A673 (cell line): ENCODE data around the gene SLX4IP. TPM values are rescaled to one million over a fixed set of nuclear protein-coding genes. Genes with fewer than 3 reads are reported as not detected.

Source experiments
- BruUV-seq: library from RNA; stranded (reverse); fragments of 400-500 nt; replicated peaks from 2 replicates; lab custom pipeline; 2021; lab: Mats Ljungman, UMichigan
- CTCF ChIA-PET: fragments of 300-600 bp; sonication (Branson Sonifier 250); formaldehyde crosslinking; loops from one replicate; lab custom pipeline; 2022; ENCODE audit warnings: antibody characterized with exemption; lab: Charles Lee
- POLR2A ChIA-PET: fragments of 300-600 bp; sonication (Branson Sonifier 250); formaldehyde crosslinking; loops from one replicate; lab custom pipeline; 2022; ENCODE audit warnings: antibody characterized with exemption; ENCODE audit not compliant: low non-redundant PET; lab: Charles Lee
- DNase-seq: peaks from one replicate; pipeline ENCODE4 v3.0.0-alpha.2; 2015; ENCODE audit warnings: low spot score
- H3K27ac ChIP-seq: fragments of 200-600 bp; sonication (generic); 2 replicates; pipeline ENCODE4 v1.5.1; 2016; ENCODE audit warnings: mixed run types, low read depth, mild to moderate bottlenecking, mixed read lengths, antibody characterized with exemption, low read length; ENCODE audit not compliant: poor library complexity, severe bottlenecking
- H3K27me3 ChIP-seq: fragments of 200-600 bp; sonication (generic); replicated peaks from 2 replicates; pipeline ENCODE4 v1.6.1; 2017; ENCODE audit warnings: mixed run types, low read depth, mild to moderate bottlenecking, mixed read lengths, antibody characterized with exemption, low read length; ENCODE audit not compliant: insufficient read depth, poor library complexity
- H3K36me3 ChIP-seq: fragments of 200-600 bp; sonication (generic); 2 replicates; pipeline ENCODE4 v1.6.1; 2016; ENCODE audit warnings: mixed run types, mild to moderate bottlenecking, mixed read lengths, antibody characterized with exemption, low read length; ENCODE audit not compliant: insufficient read depth, poor library complexity, severe bottlenecking
- H3K4me1 ChIP-seq: fragments of 200-600 bp; sonication (generic); 2 replicates; pipeline ENCODE4 v1.6.1; 2017; ENCODE audit warnings: mixed run types, mild to moderate bottlenecking, mixed read lengths, antibody characterized with exemption, low read length; ENCODE audit not compliant: insufficient read depth, poor library complexity, severe bottlenecking
- H3K4me3 ChIP-seq: fragments of 200-600 bp; sonication (generic); 2 replicates; pipeline ENCODE4 v1.5.1; 2016; ENCODE audit warnings: low read depth, mixed run types, mild to moderate bottlenecking, mixed read lengths, low read length; ENCODE audit not compliant: poor library complexity, severe bottlenecking
- H3K9me3 ChIP-seq: fragments of 200-600 bp; sonication (generic); 2 replicates; pipeline ENCODE4 v1.6.1; 2016; ENCODE audit warnings: mixed run types, low read depth, mild to moderate bottlenecking, mixed read lengths, antibody characterized with exemption, low read length; ENCODE audit not compliant: poor library complexity, severe bottlenecking
- EZH2 ChIP-seq: fragments of 200-600 bp; sonication (generic); IDR thresholded peaks from 2 replicates; pipeline ENCODE4 v1.6.1; 2017; ENCODE audit warnings: borderline replicate concordance, low read depth, mild to moderate bottlenecking, mixed read lengths, antibody characterized with exemption, low read length; ENCODE audit not compliant: poor library complexity, severe bottlenecking
- intact Hi-C: fragments of 100-400 bp; cut with micrococcal nuclease; formaldehyde crosslinking; loops from one replicate; pipeline ENCODE4 v1.10.0; 2022; ENCODE audit not compliant: unreplicated experiment
- total RNA-seq: library from RNA; stranded (reverse); gene quantifications from 2 replicates; pipeline ENCODE4 v1.2.3, GENCODE V29; 2021
- TF ChIP-seq, protein P1 (sequence below): fragments of 300-800, 200-600 bp; sonication (generic); conservative IDR thresholded peaks from 2 replicates; pipeline ENCODE4 v1.5.1; 2017; ENCODE audit warnings: low read depth, mild to moderate bottlenecking, antibody characterized with exemption, low read length, moderate library complexity, mixed read lengths

The SLX4IP gene
- total RNA-seq, 1 experiment from 2014 or later: 9.8 TPM

GRCh38 chr20:10625641-10626040 is 190.5 kb downstream of the SLX4IP start:
- POLR2A ChIA-PET: no interaction called here
- CTCF ChIA-PET: no interaction called here
- intact Hi-C loops: no loop called here

DNA sequence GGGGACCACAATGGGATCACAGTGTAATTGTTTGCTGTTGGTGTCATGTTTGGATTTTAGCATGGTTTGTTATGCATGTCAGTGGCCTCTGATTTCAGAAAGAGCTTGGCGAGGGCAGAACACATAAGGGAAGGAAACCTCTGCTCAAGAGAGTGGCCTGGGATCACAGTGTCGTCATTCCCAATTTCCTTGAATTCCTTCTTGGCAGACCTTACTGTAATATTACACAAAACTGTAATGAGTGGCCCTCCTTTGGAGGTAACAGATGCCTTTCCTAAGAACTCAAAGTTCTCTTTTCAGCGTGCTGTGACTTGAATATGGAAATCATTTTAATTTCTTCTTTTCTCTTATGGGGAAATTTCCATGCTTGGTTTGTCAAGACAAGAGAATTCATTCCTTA is 191.8 kb downstream of the SLX4IP start:
- ChIA-PET POLR2A (interaction anchor here (0.7 kb wide), 1 partner anchor 526 kb away, joined by 3 read pairs; no protein-coding TSS in a partner anchor), CTCF (no interaction called here)
- Histone ChIP-seq H3K4me1 (no peaks in the 10 kb centered on the region), H3K9me3 (no peaks in the 10 kb centered on the region), H3K4me3 (no peak overlapping the region), H3K27ac (no peak overlapping the region), H3K36me3 (no peaks in the 10 kb centered on the region), H3K27me3 (no peaks in the 10 kb centered on the region)
- DNase-seq: no peak
- intact Hi-C loops: no loop called here
- no TSS peak for BruUV-seq
- no peak for TF ChIP-seq EZH2
- TF ChIP-seq, protein P1, sequence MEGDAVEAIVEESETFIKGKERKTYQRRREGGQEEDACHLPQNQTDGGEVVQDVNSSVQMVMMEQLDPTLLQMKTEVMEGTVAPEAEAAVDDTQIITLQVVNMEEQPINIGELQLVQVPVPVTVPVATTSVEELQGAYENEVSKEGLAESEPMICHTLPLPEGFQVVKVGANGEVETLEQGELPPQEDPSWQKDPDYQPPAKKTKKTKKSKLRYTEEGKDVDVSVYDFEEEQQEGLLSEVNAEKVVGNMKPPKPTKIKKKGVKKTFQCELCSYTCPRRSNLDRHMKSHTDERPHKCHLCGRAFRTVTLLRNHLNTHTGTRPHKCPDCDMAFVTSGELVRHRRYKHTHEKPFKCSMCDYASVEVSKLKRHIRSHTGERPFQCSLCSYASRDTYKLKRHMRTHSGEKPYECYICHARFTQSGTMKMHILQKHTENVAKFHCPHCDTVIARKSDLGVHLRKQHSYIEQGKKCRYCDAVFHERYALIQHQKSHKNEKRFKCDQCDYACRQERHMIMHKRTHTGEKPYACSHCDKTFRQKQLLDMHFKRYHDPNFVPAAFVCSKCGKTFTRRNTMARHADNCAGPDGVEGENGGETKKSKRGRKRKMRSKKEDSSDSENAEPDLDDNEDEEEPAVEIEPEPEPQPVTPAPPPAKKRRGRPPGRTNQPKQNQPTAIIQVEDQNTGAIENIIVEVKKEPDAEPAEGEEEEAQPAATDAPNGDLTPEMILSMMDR: no peak

More at GRCh38 chr20:10625641-10626040, 190.5 kb downstream of the SLX4IP start:
- H3K27ac ChIP-seq: no peak overlapping the region
- no peaks in the 10 kb centered on the region for H3K4me1 ChIP-seq
- no TSS peak for BruUV-seq
- no peaks in the 10 kb centered on the region for H3K36me3 ChIP-seq
- no peaks in the 10 kb centered on the region for H3K9me3 ChIP-seq
- H3K4me3 ChIP-seq: no peak overlapping the region
- TF ChIP-seq, protein P1: no peak
- TF ChIP-seq EZH2: no peak
- no peaks in the 10 kb centered on the region for H3K27me3 ChIP-seq
- no peak for DNase-seq

DNA sequence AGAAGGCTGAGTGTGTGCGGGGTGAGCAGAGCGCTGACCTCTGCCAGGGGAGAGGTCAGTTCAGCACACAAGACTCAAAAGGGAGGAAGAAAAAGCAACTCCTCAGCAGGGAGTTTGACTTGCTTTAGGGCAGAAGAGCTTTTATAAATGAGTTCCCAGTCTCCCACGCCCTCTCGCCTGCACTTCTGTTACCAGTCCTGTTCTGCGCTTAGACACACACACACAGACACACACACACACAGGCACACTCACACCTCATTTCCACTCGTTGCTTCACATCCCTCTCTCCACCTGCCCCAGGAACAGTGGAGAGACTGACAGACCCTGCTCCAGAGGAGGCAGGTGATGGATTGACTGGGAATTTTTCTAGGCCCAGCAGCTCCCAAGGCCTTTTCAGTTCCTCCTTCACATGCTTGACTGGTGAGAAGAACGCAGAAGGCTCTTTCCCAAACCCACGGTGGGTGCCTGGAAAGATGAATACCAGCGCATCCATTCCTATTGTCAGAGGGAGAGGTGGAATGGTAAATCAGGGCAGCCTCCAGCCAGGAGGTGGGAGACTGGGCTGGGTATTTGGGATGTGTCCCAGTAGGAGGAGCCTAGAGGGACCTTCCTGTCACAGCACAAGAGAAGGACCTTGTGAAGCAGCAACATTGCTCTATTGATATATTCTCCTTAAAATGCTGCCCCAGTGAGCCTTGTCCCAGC is 195.0 kb downstream of the SLX4IP start:
- intact Hi-C loops: no loop called here
- no peaks in the 10 kb centered on the region for H3K4me1 ChIP-seq
- H3K36me3 ChIP-seq: no peaks in the 10 kb centered on the region
- H3K4me3 ChIP-seq: no peak overlapping the region
- DNase-seq: no peak
- TF ChIP-seq, protein P1: no peak
- no peak for TF ChIP-seq EZH2
- ChIA-PET POLR2A (no interaction called here), CTCF (no interaction called here)
- no peaks in the 10 kb centered on the region for H3K27me3 ChIP-seq
- H3K27ac ChIP-seq: no peak overlapping the region
- no TSS peak for BruUV-seq
- H3K9me3 ChIP-seq: no peaks in the 10 kb centered on the region
